SIG-M5 treated with dmso at 0.1 percent for 504 hours (cell line): ENCODE results near the gene UBAP1.
"Not testable (repeated sequence)": the region's sequence is repeated elsewhere in the genome, so short reads cannot be mapped to it uniquely, and the experiment has no call there.

Experiments used
- DNase-seq: peaks from one replicate; lab custom pipeline; 2025; ENCODE audit not compliant: unreplicated experiment; lab: John Stamatoyannopoulos, UW

The UBAP1 gene

GRCh38 chr9:34178436-34179212, at the start of gene UBAP1:
Gene UBAP1 (plus strand): TSS chr9:34179043. CDS start chr9:34220915, 41,872 bp downstream.
- DNase-seq = peak; percentile 97

- no peak for DNase-seq
Observed at GRCh38 chr9:34131571-34131970, 47.3 kb upstream of the UBAP1 start.

GRCh38 chr9:34133436-34133949, 45.4 kb upstream of the UBAP1 start:
- DNase-seq = no peak

- no peak for DNase-seq
Observed at GRCh38 chr9:34134521-34134920, 44.3 kb upstream of the UBAP1 start.

- not testable (repeated sequence) for DNase-seq
Observed at GRCh38 chr9:34138644-34139043, 40.2 kb upstream of the UBAP1 start.

GRCh38 chr9:34139477-34140146, 39.2 kb upstream of the UBAP1 start:
- DNase-seq = peak; percentile 46

- DNase-seq = no peak
Observed at GRCh38 chr9:34140853-34141252, 38.0 kb upstream of the UBAP1 start.

- no peak for DNase-seq
Observed at GRCh38 chr9:34143116-34143515, 35.7 kb upstream of the UBAP1 start.

- no peak for DNase-seq
Observed at GRCh38 chr9:34145165-34145564, 33.7 kb upstream of the UBAP1 start.

- no peak for DNase-seq
Observed at GRCh38 chr9:34151398-34151797, 27.4 kb upstream of the UBAP1 start.

- DNase-seq = no peak
Observed at GRCh38 chr9:34154057-34154456, 24.8 kb upstream of the UBAP1 start.

- no peak for DNase-seq
Observed at GRCh38 chr9:34157318-34157717, 21.5 kb upstream of the UBAP1 start.

GRCh38 chr9:34157898-34158297, 20.9 kb upstream of the UBAP1 start:
- DNase-seq = no peak

- DNase-seq = no peak
Observed at GRCh38 chr9:34158362-34158869, 20.4 kb upstream of the UBAP1 start.

- DNase-seq = peak; percentile 19
Observed at GRCh38 chr9:34163434-34163833, 15.4 kb upstream of the UBAP1 start.

- DNase-seq = peak; percentile 57
Observed at GRCh38 chr9:34169125-34169524, 9.7 kb upstream of the UBAP1 start.

- DNase-seq = no peak
Observed at GRCh38 chr9:34170237-34170991, 8.4 kb upstream of the UBAP1 start.

- DNase-seq = peak; percentile 86
Observed at GRCh38 chr9:34171753-34172535, 6.9 kb upstream of the UBAP1 start.

GRCh38 chr9:34176089-34176488, 2.8 kb upstream of the UBAP1 start:
- DNase-seq = no peak

GRCh38 chr9:34177593-34178435, 1.0 kb upstream of the UBAP1 start:
- no peak for DNase-seq
